ENCODE results near the gene TBX4.

DNA sequence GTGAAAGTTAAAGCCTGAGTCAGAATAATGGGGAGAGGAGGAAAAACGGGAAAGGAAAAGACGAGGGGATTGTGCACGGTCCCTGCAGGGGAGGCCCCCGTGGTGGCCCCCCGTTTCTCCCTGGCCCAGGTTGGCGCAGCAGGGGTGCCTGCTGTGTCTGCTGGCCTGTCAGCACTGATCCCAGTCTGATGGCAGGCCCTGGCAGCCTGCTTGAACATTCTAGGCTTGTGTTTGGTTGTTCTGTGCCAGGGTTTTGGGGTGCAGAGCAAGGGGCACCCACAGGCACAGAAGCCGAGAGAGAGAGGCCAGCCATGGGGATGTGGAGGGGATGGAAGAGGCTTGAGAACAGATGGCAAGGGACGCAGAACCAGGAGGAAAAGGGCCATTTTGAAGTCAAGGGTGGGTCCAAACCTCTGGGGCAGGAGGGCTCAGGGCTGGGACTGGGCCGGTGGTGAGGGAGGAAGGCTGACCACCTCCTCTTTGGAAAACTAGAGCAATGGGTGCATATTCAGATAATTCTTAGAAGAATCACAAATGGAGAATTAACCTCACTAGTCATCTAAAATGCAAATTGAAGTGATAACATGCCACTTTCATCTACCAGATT is 35.9 kb downstream of the TBX4 start:
- TF ChIP-seq, protein P1, sequence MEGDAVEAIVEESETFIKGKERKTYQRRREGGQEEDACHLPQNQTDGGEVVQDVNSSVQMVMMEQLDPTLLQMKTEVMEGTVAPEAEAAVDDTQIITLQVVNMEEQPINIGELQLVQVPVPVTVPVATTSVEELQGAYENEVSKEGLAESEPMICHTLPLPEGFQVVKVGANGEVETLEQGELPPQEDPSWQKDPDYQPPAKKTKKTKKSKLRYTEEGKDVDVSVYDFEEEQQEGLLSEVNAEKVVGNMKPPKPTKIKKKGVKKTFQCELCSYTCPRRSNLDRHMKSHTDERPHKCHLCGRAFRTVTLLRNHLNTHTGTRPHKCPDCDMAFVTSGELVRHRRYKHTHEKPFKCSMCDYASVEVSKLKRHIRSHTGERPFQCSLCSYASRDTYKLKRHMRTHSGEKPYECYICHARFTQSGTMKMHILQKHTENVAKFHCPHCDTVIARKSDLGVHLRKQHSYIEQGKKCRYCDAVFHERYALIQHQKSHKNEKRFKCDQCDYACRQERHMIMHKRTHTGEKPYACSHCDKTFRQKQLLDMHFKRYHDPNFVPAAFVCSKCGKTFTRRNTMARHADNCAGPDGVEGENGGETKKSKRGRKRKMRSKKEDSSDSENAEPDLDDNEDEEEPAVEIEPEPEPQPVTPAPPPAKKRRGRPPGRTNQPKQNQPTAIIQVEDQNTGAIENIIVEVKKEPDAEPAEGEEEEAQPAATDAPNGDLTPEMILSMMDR (conservative IDR thresholded peaks at IDR 0.05): no peak
- TF ChIP-seq EZH2 (IDR thresholded peaks at IDR 0.05; ENCODE audit: low read depth): no peak

All from PC-9 (cell line).